Caco-2 (cell line): ENCODE measurements around the gene JSRP1. TPM values are rescaled to one million over a fixed set of nuclear protein-coding genes. Genes with fewer than 3 reads are reported as not detected.
A peak's percentile ranks its signal among the peaks of the same experiment; 100 is the strongest.

Source experiments
- BruUV-seq: library from RNA; stranded (reverse); fragments of 400-500 nt; replicated peaks from 2 replicates; lab custom pipeline; 2021; lab: Mats Ljungman, UMichigan
- CTCF ChIA-PET: fragments of 300-600 bp; sonication (Branson Sonifier 250); formaldehyde crosslinking; loops from one replicate; lab custom pipeline; 2022; ENCODE audit warnings: antibody characterized with exemption; lab: Charles Lee
- POLR2A ChIA-PET: fragments of 300-600 bp; sonication (Branson Sonifier 250); formaldehyde crosslinking; loops from one replicate; lab custom pipeline; 2022; ENCODE audit warnings: antibody characterized with exemption; lab: Charles Lee
- DNase-seq, 2 experiments: peaks; one replicate each; pipeline versions ENCODE4 v3.0.0 to v3.0.0-alpha.2; 2020 to 2022
- H3K27me3 ChIP-seq: replicated peaks from 2 replicates; pipeline ENCODE4 v1.6.0; 2011; ENCODE audit warnings: low read length; ENCODE audit not compliant: control insufficient read depth, insufficient read depth
- H3K36me3 ChIP-seq: 2 replicates; pipeline ENCODE4 v1.5.1; 2011; ENCODE audit warnings: low read length; ENCODE audit not compliant: control insufficient read depth, insufficient read depth
- H3K4me1 ChIP-seq: fragments of 250-450 bp; sonication (Bioruptor Pico); 2 replicates; pipeline ENCODE4 v1.5.1; 2020; ENCODE audit warnings: mild to moderate bottlenecking
- H3K4me3 ChIP-seq: 2 replicates; pipeline ENCODE4 v1.5.1; 2011; ENCODE audit warnings: low read depth, mild to moderate bottlenecking, control low read depth, low read length
- H3K9me3 ChIP-seq: fragments of 250-450 bp; sonication (Bioruptor Pico); 2 replicates; pipeline ENCODE4 v1.5.1; 2020; ENCODE audit warnings: mild to moderate bottlenecking, moderate library complexity
- H3K27ac Mint-ChIP-seq: one replicate; pipeline ENCODE4 v1.8.0; 2022; ENCODE audit warnings: mixed read lengths; ENCODE audit not compliant: unreplicated experiment
- H3K27me3 Mint-ChIP-seq: one replicate; pipeline ENCODE4 v1.8.0; 2022; ENCODE audit warnings: mixed read lengths; ENCODE audit not compliant: insufficient read depth, unreplicated experiment
- H3K36me3 Mint-ChIP-seq: one replicate; pipeline ENCODE4 v1.8.0; 2022; ENCODE audit warnings: mild to moderate bottlenecking, mixed read lengths; ENCODE audit not compliant: insufficient read depth, unreplicated experiment
- H3K4me1 Mint-ChIP-seq: one replicate; pipeline ENCODE4 v1.8.0; 2022; ENCODE audit warnings: low read depth, mixed read lengths; ENCODE audit not compliant: unreplicated experiment
- H3K4me3 Mint-ChIP-seq: one replicate; pipeline ENCODE4 v1.8.0; 2022; ENCODE audit warnings: mild to moderate bottlenecking, moderate library complexity, mixed read lengths; ENCODE audit not compliant: unreplicated experiment
- H3K9me3 Mint-ChIP-seq: one replicate; pipeline ENCODE4 v1.8.0; 2022; ENCODE audit warnings: mixed read lengths; ENCODE audit not compliant: unreplicated experiment
- CTCF ChIP-seq, 2 experiments: fragments of 200-600 bp in 1 of 2; IDR thresholded peaks; 1 replicate in 1 of 2; 2 replicates in 1 of 2; pipeline versions ENCODE4 v1.5.1 to v1.8.0; 2011 to 2022; ENCODE audit warnings: antibody characterized with exemption in 1 of 2, control low read depth in 1 of 2, inconsistent platforms in 1 of 2, low read depth in 1 of 2, low read length in 1 of 2, mild to moderate bottlenecking in 1 of 2, moderate library complexity in 1 of 2; ENCODE audit not compliant: insufficient read depth in 1 of 2, severe bottlenecking in 1 of 2, unreplicated experiment in 1 of 2
- intact Hi-C: fragments of 100-400 bp; cut with micrococcal nuclease; formaldehyde crosslinking; loops from one replicate; pipeline ENCODE4 v1.10.0; 2022; ENCODE audit not compliant: unreplicated experiment
- microRNA-seq: library from miRNA; unstranded; fragments of <30 nt; microRNA quantifications from one replicate; pipeline ENCODE4 v1.2.0, GENCODE V29; 2022
- total RNA-seq: library from RNA; stranded (reverse); gene quantifications from 2 replicates; pipeline ENCODE4 v1.2.3, GENCODE V29; 2022

JSRP1 gene
- total RNA-seq, 1 experiment from 2014 or later = not detected

GRCh38 chr19:2207008-2207407 is 49.2 kb downstream of the JSRP1 start:
- Mint-ChIP-seq H3K36me3 (peaks cover 59% of the 10 kb centered on the region), H3K27me3 (no peaks in the 10 kb centered on the region), H3K27ac (no peak overlapping the region), H3K9me3 (no peaks in the 10 kb centered on the region), H3K4me1 (peaks cover 6% of the 10 kb centered on the region), H3K4me3 (no peak overlapping the region)
- ChIA-PET POLR2A (no interaction called here), CTCF (no interaction called here)
- no TSS peak for BruUV-seq
- Histone ChIP-seq H3K4me3 (no peak overlapping the region), H3K27me3 (no peaks in the 10 kb centered on the region), H3K36me3 (peaks cover 6% of the 10 kb centered on the region), H3K9me3 (no peaks in the 10 kb centered on the region), H3K4me1 (peaks cover 9% of the 10 kb centered on the region)
- no peak for DNase-seq
- intact Hi-C loops = no loop called here
- no peak for TF ChIP-seq CTCF (IDR thresholded peaks at IDR 0.05; ENCODE audit: insufficient read depth in 1 of 2, low read depth in 1 of 2, low read length in 1 of 2, severe bottlenecking in 1 of 2, unreplicated experiment in 1 of 2)

GRCh38 chr19:2202366-2202765 is 53.9 kb downstream of the JSRP1 start:
- H3K27ac Mint-ChIP-seq = no peak overlapping the region

More at GRCh38 chr19:2202366-2202765, 53.9 kb downstream of the JSRP1 start:
- no peak for TF ChIP-seq CTCF (IDR thresholded peaks at IDR 0.05; ENCODE audit: insufficient read depth in 1 of 2, low read depth in 1 of 2, low read length in 1 of 2, severe bottlenecking in 1 of 2, unreplicated experiment in 1 of 2)
- DNase-seq = no peak
- ChIA-PET CTCF (no interaction called here), POLR2A (no interaction called here)
- Histone ChIP-seq H3K27me3 (no peaks in the 10 kb centered on the region), H3K4me3 (no peak overlapping the region), H3K4me1 (no peaks in the 10 kb centered on the region), H3K36me3 (peaks cover 1% of the 10 kb centered on the region; the same call in 1 of the 2 replicates), H3K9me3 (no peaks in the 10 kb centered on the region)
- Mint-ChIP-seq H3K36me3 (peaks cover 58% of the 10 kb centered on the region), H3K27me3 (no peaks in the 10 kb centered on the region), H3K4me1 (no peaks in the 10 kb centered on the region), H3K9me3 (no peaks in the 10 kb centered on the region), H3K4me3 (no peak overlapping the region)
- intact Hi-C loops = no loop called here
- BruUV-seq = no TSS peak

Small RNA genes lying within 50 kb of the gene (microRNA-seq; reads per million reads assigned to microRNA genes)
- gene MIR1227 = 5.0 reads per million, percentile 34 among the genes with 10 or more reads in this experiment
- gene MIR4321 = not detected

Other genes with a start within 250 kb of the JSRP1 start
- gene BTBD2, start 240.7 kb downstream of the JSRP1 start, total RNA-seq = 47.0 and 52.2 TPM in 2 replicates
- gene MKNK2, start 205.2 kb downstream of the JSRP1 start, total RNA-seq = 136 and 162 TPM in 2 replicates
- 10.8 and 11.7 TPM in 2 replicates for gene MOB3A, start 160.1 kb downstream of the JSRP1 start, total RNA-seq
- 1.1 and 1.6 TPM in 2 replicates for gene IZUMO4, start 159.5 kb downstream of the JSRP1 start, total RNA-seq
- gene AP3D1, start 104.9 kb downstream of the JSRP1 start, total RNA-seq = 150 and 151 TPM in 2 replicates
- gene DOT1L, start 92.5 kb downstream of the JSRP1 start, total RNA-seq = 51.8 and 55.6 TPM in 2 replicates
- 119 TPM in 2 replicates for gene PLEKHJ1, start 20.1 kb downstream of the JSRP1 start, total RNA-seq
- 129 and 135 TPM in 2 replicates for gene SF3A2, start 19.6 kb downstream of the JSRP1 start, total RNA-seq
- gene AMH, start 7.1 kb downstream of the JSRP1 start, total RNA-seq = 19.3 and 19.4 TPM in 2 replicates
- not detected in 2 replicates for gene PEAK3, start 25.8 kb upstream of the JSRP1 start, total RNA-seq
- gene LINGO3, start 51.7 kb upstream of the JSRP1 start, total RNA-seq = 1.3 and 1.4 TPM in 2 replicates
- gene LSM7, start 72.2 kb upstream of the JSRP1 start, total RNA-seq = 141 and 152 TPM in 2 replicates
- gene SPPL2B, start 72.3 kb upstream of the JSRP1 start, total RNA-seq = 90.6 and 92.3 TPM in 2 replicates
- gene TMPRSS9, start 103.8 kb upstream of the JSRP1 start, total RNA-seq = 0.49 and 0.66 TPM in 2 replicates
- gene TIMM13, start 171.2 kb upstream of the JSRP1 start, total RNA-seq = 200 and 217 TPM in 2 replicates
- 128 and 130 TPM in 2 replicates for gene LMNB2, start 200.5 kb upstream of the JSRP1 start, total RNA-seq
- gene GADD45B, start 219.7 kb upstream of the JSRP1 start, total RNA-seq = 20.2 and 23.8 TPM in 2 replicates